ENCODE measurements around the gene ADO. TPM values are rescaled to one million over a fixed set of nuclear protein-coding genes. Genes with fewer than 3 reads are reported as not detected.

The ADO gene
- polyA plus RNA-seq, 4 donors = 36.3 to 46.5 (median 40.8) TPM

Other genes with a start within 250 kb of the ADO start
- 1 to 10 TPM in 3 of 4 donors, under 1 TPM in 1; 0.70 to 9.1 (median 2.7) TPM for gene EGR2, start 11.6 kb downstream of the ADO start, polyA plus RNA-seq (ENCODE audit: insufficient read length in 4 of 4)